ENCODE measurements around the gene AMER3.

The AMER3 gene

DNA sequence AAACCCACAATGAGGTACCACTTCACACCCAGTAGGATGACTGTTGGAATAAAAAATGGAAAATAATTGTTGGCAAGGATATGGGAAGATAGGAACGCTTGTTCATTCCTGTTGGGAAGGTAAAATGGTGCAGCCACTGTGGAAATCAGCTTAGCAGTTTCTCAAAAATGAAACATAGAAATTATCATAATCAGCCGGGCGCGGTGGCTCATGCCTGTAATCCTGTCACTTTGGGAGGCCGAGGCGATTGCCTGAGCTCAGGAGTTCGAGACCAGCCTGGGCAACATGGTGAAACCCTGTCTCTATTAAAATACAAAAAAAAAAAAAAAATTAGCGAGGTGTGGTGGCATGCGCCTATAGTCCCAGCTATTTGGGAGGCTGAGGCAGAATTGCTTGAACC is 23.4 kb downstream of the AMER3 start:
- DNase-seq (ENCODE audit: low spot score) = no peak

DNA sequence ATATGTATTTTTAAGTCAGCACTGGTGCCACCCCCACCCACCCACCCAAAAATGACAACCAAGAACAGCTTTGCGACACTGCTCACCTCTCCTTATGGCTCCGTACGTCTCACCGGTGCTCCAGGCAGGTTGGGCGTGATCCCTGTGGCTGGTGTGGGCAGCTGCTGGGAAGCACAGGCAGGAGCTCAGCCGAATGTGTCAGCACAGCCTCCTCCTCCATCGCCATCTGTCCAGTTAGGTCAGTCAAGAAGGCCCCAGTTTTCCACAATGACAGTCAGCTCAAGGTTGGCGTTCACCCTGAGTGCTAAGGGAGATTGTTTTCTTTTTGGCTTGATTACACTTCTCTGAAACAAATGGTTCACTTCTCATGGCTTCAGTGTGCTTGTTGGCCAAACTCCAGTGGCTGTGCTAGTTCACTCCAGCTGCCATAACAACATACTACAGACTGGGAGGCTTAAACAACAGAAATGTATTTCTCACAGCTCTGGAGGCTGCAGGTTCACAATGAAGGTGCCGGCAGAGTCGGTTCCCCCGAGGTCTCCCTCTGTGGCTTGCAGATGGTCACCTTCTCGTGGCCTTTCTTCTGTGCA is 30.2 kb downstream of the AMER3 start:
- DNase-seq (ENCODE audit: low spot score) = no peak

DNA sequence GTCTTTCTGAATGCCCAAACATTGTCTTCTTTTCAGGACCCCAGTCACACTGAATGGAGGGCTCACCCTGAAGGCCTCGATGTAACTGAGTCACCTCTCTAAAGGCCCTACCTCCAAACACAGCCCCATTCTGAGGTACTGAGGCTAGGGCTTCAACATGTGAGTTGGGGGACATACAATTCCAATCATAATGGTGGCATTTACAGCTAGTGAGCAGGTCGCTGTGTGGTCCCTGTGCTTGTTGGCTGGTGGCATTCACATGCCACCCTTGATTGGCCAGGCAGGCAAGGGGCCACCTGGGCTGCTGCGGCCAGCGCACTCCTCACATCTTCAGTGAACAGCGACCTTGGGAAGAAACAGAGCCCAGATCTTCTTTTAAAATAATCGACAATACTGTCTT is 30.7 kb downstream of the AMER3 start:
- no peak for DNase-seq (ENCODE audit: low spot score)

DNA sequence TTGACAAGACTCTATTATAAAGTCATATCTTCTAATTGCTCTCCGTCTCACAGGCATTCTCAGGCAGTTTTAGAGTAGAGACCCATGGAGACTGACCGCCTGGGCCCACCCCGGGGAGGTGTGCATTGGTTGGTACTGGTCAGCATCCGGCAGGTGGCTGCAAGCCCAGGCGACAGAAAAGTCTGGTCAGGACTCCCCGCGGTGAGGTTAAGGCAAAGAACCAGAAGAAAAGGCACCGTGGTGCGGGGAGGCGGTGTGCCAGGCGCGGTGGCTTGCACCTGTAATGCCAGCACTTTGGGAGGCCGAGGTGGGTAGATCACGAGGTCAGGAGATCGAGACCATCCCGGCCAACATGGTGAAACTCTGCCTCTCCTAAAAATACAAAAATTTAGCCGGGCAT is 32.5 kb downstream of the AMER3 start:
- DNase-seq (ENCODE audit: low spot score) = no peak

DNA sequence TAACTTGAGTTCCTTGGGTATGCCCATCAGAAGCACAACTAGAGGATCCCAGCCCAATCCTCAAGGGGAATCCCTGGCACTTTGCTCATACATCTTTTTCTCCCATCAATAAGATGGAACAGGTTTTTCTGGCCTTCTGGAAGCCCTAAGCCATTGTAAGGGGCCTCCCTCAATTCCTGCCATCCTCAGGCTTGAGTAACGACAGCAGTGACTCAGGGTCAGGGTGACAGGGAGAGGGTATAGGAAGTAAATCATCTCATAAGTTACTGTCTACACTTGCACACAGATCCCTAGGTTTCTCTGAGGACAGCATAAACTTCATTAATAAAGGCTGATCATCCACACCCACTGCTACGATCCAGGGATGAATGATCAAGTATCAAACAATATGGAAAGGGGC is 35.0 kb downstream of the AMER3 start:
- no peak for DNase-seq (ENCODE audit: low spot score)

DNA sequence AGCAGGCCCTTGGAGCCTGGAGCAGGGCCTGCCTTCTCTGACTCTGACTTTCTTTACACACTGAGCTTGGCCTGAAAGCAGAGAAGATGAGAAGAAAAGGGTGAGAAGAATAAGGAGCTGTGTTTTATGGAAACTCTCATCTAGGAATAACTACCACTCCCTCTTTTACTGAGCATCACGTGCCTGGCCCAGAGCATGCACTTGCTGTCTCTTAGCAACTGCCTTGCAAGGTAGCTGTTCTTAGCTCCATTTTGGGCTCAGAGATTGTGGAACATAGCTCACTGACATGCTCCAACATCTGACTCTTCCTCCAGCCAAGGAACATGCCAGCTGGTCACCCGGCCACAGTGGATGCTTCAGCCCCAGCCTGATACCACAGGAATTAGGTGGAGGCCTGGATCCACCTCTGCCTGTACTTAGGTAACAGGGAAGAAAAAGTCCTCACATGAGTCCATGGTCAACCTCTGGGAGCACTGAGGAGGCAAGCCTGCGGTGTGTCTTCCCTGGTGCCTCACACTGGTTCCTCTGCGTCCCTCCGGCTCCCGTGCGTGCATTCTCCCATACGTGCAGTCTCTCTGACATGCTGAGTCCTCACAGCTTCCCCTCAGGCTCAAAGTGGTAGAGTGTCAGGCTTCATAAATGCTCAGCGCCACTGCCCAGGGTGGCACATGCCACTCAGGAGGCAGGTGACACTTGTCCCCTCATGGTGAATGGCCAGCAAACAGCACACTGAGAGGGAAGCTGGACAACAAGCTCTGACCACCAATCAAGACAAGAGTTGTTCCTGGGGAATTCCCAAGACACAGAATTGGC is 35.7 kb downstream of the AMER3 start:
- DNase-seq (ENCODE audit: low spot score) = no peak

GRCh38 chr2:130791617-130791939 is 36.2 kb downstream of the AMER3 start:
- no peak for DNase-seq (ENCODE audit: low spot score)

GRCh38 chr2:130795431-130795830 is 40.1 kb downstream of the AMER3 start:
- no peak for DNase-seq (ENCODE audit: low spot score)

DNA sequence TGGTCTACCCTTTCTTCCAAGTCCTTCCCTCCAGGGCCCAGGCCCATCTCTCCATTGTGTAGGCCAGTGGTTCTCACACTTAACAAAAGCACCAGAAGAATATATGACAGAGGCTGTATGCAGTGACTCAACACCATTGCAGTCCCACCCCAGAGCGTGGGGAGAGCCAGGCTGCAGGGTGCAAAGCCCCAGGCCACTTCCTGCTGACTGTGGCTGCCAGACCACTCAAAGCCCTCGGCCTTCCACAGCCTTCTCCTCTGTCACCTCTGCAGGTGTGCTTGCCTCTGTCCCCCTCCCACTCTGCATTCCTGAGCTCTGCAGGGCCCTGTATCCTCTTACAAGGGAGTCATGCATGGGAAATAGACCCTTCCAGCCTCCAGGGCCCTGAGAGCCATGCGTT is 41.0 kb downstream of the AMER3 start:
- DNase-seq (ENCODE audit: low spot score) = no peak

- peak; percentile 87 for DNase-seq (ENCODE audit: low spot score)
Observed at GRCh38 chr2:130797493-130798435, 42.4 kb downstream of the AMER3 start.

DNA sequence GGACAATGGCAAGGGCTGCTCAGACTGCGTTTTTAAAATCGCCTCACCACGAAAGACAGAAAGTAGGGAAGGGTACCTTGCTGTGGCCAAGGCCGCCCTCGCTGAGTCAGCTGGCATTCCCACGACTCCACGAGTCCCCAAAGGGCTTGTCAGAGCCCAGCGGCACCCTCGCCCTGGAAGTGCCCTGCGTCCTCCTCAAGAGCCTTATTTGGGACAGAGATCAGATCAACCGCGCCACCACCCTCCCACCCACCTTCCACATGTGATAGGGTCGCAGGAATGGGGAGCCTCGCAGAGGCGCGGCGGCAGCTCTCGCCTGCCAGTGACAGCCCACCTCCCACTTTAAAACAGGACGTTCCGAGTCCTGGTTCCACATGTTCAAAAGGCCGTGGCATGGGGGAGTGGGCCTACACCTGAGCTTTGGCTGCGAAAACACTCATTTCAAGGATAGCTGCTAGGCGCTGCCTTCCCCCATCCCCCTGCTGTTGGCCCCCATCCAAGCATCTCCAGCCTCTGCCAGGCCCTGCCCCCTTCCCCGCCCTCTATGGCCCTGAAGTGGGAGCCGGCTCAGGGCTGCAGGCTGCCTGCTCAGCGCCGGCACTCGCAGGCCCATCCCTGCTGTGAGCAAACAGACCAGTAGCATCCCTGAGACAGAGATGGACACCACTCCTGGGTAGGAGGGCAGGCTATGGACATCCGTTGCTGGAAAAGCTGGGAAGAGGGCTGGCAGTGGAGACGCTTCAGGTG is 43.3 kb downstream of the AMER3 start:
- DNase-seq (ENCODE audit: low spot score) = no peak

DNA sequence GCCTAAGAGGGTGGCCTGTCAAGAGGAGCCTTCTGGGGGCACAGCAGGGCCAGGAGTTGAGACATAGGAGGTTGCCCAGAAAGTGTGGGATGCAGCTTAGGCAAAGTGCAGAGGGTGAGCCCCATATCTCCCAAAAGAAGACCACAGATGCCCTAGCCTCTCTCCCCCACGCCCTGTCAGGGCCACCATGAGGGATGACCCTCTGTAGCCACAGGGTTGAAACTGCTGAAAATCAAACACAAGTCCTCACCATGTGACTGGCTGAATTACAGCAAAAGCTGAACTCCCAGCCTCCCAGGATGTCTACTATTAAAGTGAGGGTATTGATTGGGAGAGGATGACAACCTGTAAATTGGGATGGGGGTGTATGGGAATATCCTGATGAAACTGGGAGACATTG is 44.0 kb downstream of the AMER3 start:
- no peak for DNase-seq (ENCODE audit: low spot score)

DNA sequence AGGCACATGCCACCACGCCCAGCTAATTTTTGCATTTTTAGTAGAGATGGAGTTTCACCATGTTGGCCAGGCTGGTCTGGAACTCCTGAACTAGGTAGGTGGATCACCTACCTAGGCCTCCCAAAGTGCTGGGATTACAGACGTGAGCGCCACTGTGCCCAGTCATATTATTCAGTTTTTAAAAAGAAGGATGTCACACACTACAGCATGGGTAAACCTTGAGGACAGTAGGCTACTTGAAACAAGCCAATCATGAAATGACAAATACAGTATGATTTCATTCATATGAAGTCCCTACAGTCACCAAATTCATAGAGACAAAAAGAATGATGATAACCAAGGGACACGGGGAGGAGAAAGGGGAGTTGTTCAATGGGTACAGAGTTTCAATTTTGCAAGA is 50.3 kb downstream of the AMER3 start:
- no peak for DNase-seq (ENCODE audit: low spot score)

- no peak for DNase-seq (ENCODE audit: low spot score)
Observed at GRCh38 chr2:130806370-130806769, 51.0 kb downstream of the AMER3 start.

GRCh38 chr2:130807659-130808385 is 52.5 kb downstream of the AMER3 start:
- DNase-seq (ENCODE audit: low spot score) = no peak

DNA sequence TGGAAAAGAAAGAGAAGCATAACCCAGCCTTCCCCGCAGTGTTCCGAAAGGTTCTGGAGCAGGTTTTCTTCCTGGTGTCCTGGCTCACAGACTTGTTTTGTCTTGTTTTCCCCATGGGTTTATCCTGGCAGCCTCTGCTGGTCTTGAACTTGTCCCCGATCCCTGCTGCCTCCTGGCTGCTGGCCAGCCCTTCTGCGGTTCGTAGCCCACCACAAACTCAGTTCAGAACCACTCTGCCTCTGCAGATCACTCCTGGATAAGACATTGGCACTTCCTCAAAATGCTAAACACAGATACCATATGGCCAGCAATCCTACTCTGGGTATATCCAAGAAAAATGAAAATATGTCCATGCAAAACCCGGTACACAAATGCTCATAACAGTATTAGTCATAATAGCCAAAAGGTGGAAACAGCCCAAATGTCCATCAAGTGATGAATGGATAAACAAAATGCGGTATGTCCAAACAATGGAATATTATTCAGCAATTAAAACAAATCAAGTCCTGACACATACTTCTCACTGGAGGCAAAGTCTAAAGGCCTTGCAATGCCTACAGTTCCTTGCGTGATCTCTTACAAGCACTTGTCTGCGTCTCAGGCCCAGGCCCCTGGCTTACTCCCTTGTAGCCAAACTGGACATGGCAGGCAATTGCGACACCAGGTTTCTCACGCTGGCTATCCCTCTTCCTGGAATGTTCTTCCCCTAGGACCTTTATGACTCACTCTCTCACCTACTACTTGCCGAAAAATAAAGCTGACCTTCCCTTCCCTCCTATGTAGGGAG is 53.3 kb downstream of the AMER3 start:
- DNase-seq (ENCODE audit: low spot score) = no peak

GRCh38 chr2:130810490-130810889 is 55.1 kb downstream of the AMER3 start:
- DNase-seq (ENCODE audit: low spot score) = no peak

DNA sequence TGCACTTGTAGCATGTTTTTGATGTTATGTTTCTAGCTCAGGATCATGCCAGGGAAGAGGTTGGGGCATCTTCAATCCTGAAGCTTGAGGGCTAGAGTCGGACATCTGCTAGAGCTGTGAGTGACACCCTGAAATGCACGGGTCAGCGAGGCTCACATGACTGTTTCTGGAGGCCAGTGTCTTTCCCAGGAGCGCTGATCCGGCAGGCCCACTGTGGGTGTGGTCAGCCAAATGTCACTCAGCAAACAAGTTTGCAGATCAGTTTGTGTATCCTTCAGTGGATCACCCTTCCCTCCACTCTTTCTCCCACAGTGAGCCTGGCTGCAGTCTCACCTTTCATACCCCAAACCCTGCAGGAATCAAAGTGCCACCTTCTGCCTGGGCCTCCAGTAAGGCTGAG is 58.4 kb downstream of the AMER3 start:
- DNase-seq (ENCODE audit: low spot score) = no peak

DNA sequence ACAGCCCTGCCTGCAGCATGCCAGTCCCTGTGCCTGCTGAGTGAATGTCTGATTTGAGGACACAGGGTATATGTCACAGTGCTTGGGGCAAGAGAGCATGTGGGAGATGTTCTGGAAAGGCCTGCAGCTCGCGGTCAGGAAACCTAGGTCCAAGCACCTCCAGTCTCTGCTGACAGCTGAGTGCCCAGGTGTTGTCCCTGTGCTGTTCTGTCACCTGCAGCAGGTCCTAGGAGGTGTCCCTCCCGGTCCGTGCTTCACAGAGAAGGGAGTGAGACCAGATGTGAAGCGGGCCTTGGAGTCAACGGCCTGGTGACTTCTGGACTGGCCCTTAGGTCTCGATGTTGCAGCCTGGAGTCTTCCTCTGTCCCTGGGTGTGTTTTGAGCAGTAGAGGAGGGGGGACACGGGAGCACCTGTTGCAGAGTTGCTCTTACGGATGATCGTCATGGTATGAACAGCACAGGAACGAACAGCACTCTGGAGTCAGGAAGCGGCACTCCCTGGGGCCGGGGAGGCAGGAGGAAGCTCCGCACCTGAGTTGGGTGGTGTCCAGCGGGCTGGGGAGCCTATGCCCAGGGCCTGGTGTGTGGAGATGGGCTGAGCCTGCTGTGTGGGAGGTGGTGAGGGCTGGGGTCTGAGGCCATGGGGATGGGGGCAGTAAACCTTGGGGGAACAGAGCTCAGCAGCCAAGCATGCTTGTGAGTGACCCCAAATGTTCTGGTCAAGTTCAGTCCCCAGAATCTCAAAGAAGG is 59.8 kb downstream of the AMER3 start:
- no peak for DNase-seq (ENCODE audit: low spot score)

All from HuH-7 (cell line).